ENCODE data around the gene ZNF821.

ZNF821 gene

DNA sequence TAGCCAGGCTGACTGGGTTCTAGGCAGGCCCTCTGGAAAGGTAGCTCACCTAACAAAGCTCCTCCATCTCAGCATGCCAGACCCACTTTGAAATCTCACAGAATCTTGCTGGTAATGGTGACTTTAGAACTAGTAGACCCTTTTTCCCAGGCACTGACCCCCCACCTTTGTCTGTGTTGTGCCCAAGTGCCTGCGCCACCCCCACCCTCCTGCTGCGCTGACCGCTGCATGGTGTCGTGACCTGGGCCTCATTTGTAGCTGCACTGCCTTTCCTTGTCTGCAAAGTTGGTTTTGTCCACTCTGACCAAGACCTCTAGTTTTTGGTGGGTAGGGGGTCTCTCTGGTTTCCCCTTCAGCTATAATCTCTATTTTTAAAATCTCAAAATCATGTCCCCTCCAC lies 31.4 kb downstream of the ZNF821 start:
- no peak overlapping the region for H3K4me3 ChIP-seq (ENCODE audit: low read depth, low read length)
- TF ChIP-seq, protein P1, sequence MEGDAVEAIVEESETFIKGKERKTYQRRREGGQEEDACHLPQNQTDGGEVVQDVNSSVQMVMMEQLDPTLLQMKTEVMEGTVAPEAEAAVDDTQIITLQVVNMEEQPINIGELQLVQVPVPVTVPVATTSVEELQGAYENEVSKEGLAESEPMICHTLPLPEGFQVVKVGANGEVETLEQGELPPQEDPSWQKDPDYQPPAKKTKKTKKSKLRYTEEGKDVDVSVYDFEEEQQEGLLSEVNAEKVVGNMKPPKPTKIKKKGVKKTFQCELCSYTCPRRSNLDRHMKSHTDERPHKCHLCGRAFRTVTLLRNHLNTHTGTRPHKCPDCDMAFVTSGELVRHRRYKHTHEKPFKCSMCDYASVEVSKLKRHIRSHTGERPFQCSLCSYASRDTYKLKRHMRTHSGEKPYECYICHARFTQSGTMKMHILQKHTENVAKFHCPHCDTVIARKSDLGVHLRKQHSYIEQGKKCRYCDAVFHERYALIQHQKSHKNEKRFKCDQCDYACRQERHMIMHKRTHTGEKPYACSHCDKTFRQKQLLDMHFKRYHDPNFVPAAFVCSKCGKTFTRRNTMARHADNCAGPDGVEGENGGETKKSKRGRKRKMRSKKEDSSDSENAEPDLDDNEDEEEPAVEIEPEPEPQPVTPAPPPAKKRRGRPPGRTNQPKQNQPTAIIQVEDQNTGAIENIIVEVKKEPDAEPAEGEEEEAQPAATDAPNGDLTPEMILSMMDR (IDR thresholded peaks at IDR 0.05; ENCODE audit: control insufficient read depth, extremely low read depth, insufficient read depth) = no peak
- no peak for DNase-seq (ENCODE audit: low read depth)

DNA sequence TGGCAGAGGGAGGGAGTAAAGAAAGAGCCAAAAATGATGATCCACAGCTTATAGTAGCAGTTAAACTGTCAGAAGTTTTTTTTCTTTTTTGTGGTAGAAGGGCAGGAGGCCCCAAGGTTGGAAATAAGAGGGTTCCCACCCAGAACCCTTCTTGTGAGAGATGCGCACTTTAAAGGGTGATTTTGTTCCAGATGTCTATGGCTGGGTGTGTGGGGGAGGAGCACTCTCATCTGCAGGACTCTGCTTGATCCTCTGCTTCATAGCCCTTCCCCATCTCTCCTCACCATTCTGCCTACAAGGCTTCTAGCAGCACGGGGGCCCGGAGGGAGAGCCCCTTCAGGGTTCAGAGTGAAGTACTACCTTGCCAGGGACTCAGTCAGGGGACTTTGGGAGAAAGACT lies 31.8 kb downstream of the ZNF821 start:
- no peak for DNase-seq (ENCODE audit: low read depth)
- TF ChIP-seq, protein P1 (IDR thresholded peaks at IDR 0.05; ENCODE audit: control insufficient read depth, extremely low read depth, insufficient read depth) = no peak
- H3K4me3 ChIP-seq (ENCODE audit: low read depth, low read length) = no peak overlapping the region

DNA sequence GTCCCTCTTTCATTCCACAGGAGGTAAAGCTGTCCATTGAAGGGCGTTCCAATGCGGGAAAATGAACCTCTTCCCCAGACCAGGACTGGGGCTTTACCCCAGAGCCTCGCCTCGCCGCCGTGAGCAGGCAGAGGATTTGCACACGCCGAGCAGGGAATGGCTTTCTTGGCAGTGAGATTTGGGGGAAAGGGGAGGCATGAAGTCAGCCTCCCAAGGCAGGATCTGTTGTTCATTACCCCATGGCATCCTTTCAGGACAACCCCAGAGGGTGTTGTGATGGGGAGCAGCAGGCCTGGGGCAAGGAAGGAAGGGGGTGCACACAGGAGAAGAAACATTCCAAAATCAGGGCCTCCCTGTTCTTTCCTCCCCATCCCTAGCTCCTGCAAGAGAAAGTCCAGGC lies 32.2 kb downstream of the ZNF821 start:
- TF ChIP-seq, protein P1 (IDR thresholded peaks at IDR 0.05; ENCODE audit: control insufficient read depth, extremely low read depth, insufficient read depth) = no peak
- no peak overlapping the region for H3K4me3 ChIP-seq (ENCODE audit: low read depth, low read length)
- DNase-seq (ENCODE audit: low read depth) = no peak

DNA sequence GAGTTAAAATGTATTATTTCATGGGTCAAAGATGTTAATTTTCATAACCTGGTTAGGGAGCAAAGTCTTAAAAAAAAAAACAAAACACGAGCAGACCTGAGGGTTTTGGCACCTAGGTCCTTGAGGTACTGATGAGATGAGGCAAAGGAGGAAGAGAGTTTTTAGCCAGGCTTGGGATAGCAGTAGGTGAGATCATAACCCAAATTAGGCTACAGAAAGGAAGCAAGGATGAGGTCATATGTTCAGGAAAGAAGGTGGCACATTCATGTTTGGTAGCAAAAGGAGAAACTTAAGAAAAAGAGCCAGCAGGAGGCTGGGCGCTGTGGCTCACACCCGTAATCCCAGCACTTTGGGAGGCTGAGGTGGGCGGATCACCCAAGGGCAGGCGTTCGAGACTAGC lies 35.4 kb downstream of the ZNF821 start:
- TF ChIP-seq, protein P1 (IDR thresholded peaks at IDR 0.05; ENCODE audit: control insufficient read depth, extremely low read depth, insufficient read depth) = no peak
- H3K4me3 ChIP-seq (ENCODE audit: low read depth, low read length) = no peak overlapping the region
- DNase-seq (ENCODE audit: low read depth) = no peak

DNA sequence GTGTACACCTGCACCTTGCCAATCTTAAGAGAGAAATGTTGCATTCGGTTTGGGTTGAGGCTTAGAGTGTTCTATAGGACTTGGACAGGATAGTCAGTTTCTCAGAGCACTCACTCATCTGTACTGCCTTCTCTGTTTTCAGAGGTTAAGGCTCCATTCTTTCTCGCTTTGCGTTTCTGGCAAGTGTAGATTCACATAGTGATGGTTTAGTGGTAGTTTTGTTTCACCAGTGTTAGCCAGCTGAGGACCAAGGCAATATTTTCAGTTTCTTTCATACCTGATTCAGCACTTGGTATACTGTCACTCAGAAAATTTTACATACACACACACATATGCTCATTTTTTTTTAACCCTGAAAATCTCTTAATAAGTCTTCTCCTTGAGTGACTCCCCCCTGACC lies 36.9 kb downstream of the ZNF821 start:
- no peak for DNase-seq (ENCODE audit: low read depth)
- TF ChIP-seq, protein P1 (IDR thresholded peaks at IDR 0.05; ENCODE audit: control insufficient read depth, extremely low read depth, insufficient read depth) = no peak
- H3K4me3 ChIP-seq (ENCODE audit: low read depth, low read length) = peak overlapping the region; percentile 100

DNA sequence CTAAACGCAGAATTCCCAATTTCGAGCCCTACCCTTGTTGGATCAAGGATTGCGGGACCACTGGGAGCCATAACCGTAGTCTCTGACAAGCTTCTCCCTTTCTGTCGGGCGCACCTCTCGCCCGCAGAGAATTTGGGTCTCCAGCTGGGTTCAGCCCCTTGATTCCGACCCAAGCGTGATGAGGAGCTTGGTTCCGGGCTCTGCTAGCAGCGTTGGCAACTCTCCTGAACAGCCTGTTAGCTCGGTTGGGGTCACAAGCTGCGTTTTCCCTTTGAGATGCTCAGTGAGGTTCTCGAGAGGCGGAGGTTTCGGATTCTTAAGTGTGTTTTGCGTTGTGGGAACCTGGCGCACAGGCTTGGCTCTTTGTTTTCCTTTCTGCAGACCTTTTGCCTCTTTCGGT lies 37.6 kb downstream of the ZNF821 start:
- TF ChIP-seq, protein P1 (IDR thresholded peaks at IDR 0.05; ENCODE audit: control insufficient read depth, extremely low read depth, insufficient read depth) = no peak
- peak overlapping the region; percentile 100 for H3K4me3 ChIP-seq (ENCODE audit: low read depth, low read length)
- no peak for DNase-seq (ENCODE audit: low read depth)

DNA sequence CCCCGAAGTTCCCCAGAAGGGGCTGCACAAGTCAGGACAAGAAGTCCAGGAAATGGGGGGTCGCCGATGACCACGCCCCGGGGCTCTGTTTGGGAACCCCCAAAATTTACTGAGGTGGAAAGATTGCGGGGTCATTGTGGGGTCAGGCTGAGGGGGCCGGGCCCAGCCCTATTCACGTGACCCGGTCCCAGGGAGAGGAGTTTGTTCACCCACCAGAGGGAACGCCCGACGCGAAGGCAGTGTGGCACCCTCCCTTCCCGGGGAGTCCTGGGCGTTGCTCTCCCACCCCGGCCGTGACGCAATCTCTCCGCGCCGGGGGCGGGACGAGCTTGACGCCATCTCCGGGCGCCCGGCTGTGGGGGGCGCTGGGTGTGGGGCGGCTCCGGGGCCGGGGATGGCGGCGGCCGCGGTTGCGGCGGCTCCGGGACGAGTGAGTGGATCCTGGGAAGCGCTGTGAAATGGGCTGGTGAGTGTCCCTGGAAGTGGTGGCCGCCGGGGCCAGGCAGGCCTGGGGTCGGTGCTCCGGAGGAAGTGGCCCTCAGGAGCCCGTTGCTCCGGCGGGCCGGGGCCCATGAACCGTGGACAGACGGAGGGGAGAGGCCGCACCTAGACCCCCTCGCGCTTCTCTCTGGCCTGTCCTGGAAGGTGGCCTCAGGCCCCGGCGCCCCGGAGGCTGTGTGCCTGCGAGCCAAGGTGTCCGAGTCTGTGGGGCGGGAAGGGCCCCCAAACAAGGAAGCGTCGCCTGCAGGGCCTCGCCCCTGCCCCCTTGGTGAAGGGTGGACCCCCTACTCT lies 38.1 kb downstream of the ZNF821 start, which contains the start of gene ATXN1L:
Gene ATXN1L, plus strand, starts transcription at position 338 of the 792 bp plus-strand sequence. CDS start 3,765 bp downstream, outside the sequence.
- TF ChIP-seq, protein P1 (IDR thresholded peaks at IDR 0.05; ENCODE audit: control insufficient read depth, extremely low read depth, insufficient read depth) = no peak
- peak within 1 kb of the TSS; percentile 100 for H3K4me3 ChIP-seq (ENCODE audit: low read depth, low read length)
- peak; percentile 64 for DNase-seq (ENCODE audit: low read depth)
